Ovary (tissue), 9 donors: Measurements from ENCODE around the gene NOX5. TPM values are rescaled to one million over a fixed set of nuclear protein-coding genes. Genes with fewer than 3 reads are reported as not detected.
"Not testable (repeated sequence)": the region's sequence is repeated elsewhere in the genome, so short reads cannot be mapped to it uniquely, and the experiment has no call there.

ENCODE experiments used
- DNase-seq, 5 donors: peaks; one replicate each; pipeline ENCODE4 v3.0.0-alpha.2; 2019 to 2020
- H3K27ac ChIP-seq, 2 donors: fragments of 200-600 bp; one replicate each; pipeline versions ENCODE4 v1.5.1 to v1.8.0; 2019 to 2022
- H3K27me3 ChIP-seq: fragments of 200-600 bp; one replicate; pipeline ENCODE4 v1.8.0; 2022
- H3K36me3 ChIP-seq: fragments of 200-600 bp; sonication (generic); one replicate; pipeline ENCODE4 v1.5.1; 2019
- H3K4me1 ChIP-seq: one replicate; pipeline ENCODE4 v1.8.1; 2013; ENCODE audit warnings: mild to moderate bottlenecking, moderate library complexity; ENCODE audit not compliant: insufficient read depth
- H3K4me3 ChIP-seq: fragments of 200-600 bp; sonication (generic); one replicate; pipeline ENCODE4 v1.5.1; 2017
- H3K9me3 ChIP-seq, 2 donors: fragments of 200-600 bp in 1 of 2; sonication (generic) in 1 of 2; one replicate each; pipeline versions ENCODE4 v1.5.1 to v1.8.1; 2013 to 2019; ENCODE audit warnings: mild to moderate bottlenecking in 1 of 2, moderate library complexity in 1 of 2
- EP300 ChIP-seq: sonication (generic); formaldehyde crosslinking; IDR thresholded peaks from one replicate; pipeline ENCODE4 v1.6.1; 2017; ENCODE audit warnings: antibody characterized with exemption
- POLR2A ChIP-seq: fragments of 450-650 bp; IDR thresholded peaks from one replicate; pipeline ENCODE4 v1.6.1; 2017; ENCODE audit warnings: antibody characterized with exemption, mild to moderate bottlenecking, moderate library complexity
- WGBS, 3 donors: extraction: QIAGEN DNeasy Blood & Tissue Kit in 1 of 3; methylation state at CpG; one replicate each; pipeline versions ENCODE4 v1.1.5 to v1.1.7; 2013 to 2017; 5-methylcytosine and 5-hydroxymethylcytosine counted together
- intact Hi-C, 4 donors: fragments of 100-400 bp; cut with DNase I; formaldehyde crosslinking; loops; one replicate each; pipeline versions ENCODE4 v1.11.0 to v1.15.1; 2022 to 2023
- polyA plus RNA-seq, 2 donors: library from polyadenylated mRNA; stranded (reverse); fragments of 200-250 nt in 1 of 2; fragments of 350-450 nt in 1 of 2; fragmentation: Illumina TruSeq in 1 of 2; extraction: RNeasy Lipid Tissue Mini Kit (QIAGEN cat#74804) in 1 of 2; gene quantifications; one replicate each; pipeline ENCODE4 v1.2.3, GENCODE V29; 2013 to 2014
- total RNA-seq, 7 donors: library from RNA; depleted of rRNA in 2 of 7; stranded (reverse); fragments of >200 nt in 2 of 7; fragmentation: NEBNext Ultra II Directional in 3 of 7; extraction: Animal tissue kit (Norgen Biotek cat#: 25700) in 3 of 7; gene quantifications; one replicate each; pipeline versions ENCODE4 v1.1.0 to v1.2.4, GENCODE V29; 2016 to 2023
- TF ChIP-seq, protein P1 (sequence below), 3 donors: fragments of 450-650 bp in 2 of 3; fragments of 200-600 bp in 1 of 3; IDR thresholded peaks; one replicate each; pipeline versions ENCODE4 v1.5.1 to v1.8.0; 2016 to 2022; ENCODE audit warnings: antibody characterized with exemption in 3 of 3, mild to moderate bottlenecking in 1 of 3
- donor health status: DM: no; HTN: no; CAD: no; lungs with moderate emphysema.
- donor health status: DM: no; HTN: no; CAD: no.
- donor health status: Bipolar disorder and iron deficiency.
- donor health status: DM: yes; HTN: yes; CAD: no.
- donor health status: DM: no; HTN: no; CAD: no.
- donor health status: DM: yes; HTN: yes; CAD: no.

The NOX5 gene
- total and polyA plus RNA-seq, 9 donors: 0.10 to 1.5 (median 0.42) TPM; not detected in 1

DNA sequence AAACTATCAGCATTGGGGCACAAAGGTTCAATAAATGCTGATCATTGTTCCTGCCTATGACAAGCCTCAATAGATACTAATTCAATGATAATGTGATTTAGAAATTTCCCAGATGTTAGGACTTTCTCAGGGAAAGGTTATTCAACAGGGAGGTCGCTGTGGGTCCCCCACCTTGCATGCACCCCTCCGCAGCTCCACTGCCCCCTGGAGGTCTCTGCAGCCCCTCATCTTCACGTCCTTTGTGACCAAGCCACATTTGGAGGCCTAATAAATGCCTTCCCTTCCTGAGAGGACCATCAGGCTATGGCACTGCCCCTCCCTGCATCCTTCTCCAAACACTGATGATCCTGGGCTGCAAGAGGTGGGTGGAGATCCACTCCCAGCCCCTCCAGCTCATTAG, 50.2 kb downstream of the NOX5 start:
- Histone ChIP-seq H3K36me3 (no peaks in the 10 kb centered on the region), H3K4me3 (no peak overlapping the region), H3K9me3 (no peaks in the 10 kb centered on the region), H3K27me3 (no peaks in the 10 kb centered on the region), H3K27ac (no peak overlapping the region), H3K4me1 (no peaks in the 10 kb centered on the region)
- intact Hi-C loops: loop anchor here in 1 of 4 donors (10.0 kb wide), 1 partner anchor 200 kb away; no protein-coding TSS in a partner anchor
- DNase-seq: no peak
- TF ChIP-seq, protein P1, sequence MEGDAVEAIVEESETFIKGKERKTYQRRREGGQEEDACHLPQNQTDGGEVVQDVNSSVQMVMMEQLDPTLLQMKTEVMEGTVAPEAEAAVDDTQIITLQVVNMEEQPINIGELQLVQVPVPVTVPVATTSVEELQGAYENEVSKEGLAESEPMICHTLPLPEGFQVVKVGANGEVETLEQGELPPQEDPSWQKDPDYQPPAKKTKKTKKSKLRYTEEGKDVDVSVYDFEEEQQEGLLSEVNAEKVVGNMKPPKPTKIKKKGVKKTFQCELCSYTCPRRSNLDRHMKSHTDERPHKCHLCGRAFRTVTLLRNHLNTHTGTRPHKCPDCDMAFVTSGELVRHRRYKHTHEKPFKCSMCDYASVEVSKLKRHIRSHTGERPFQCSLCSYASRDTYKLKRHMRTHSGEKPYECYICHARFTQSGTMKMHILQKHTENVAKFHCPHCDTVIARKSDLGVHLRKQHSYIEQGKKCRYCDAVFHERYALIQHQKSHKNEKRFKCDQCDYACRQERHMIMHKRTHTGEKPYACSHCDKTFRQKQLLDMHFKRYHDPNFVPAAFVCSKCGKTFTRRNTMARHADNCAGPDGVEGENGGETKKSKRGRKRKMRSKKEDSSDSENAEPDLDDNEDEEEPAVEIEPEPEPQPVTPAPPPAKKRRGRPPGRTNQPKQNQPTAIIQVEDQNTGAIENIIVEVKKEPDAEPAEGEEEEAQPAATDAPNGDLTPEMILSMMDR (IDR thresholded peaks at IDR 0.05): no peak
- TF ChIP-seq POLR2A (no peak), EP300 (no peak)
- 73 to 87% (median 75%) methylated on average over 3 of the region's 3 CpGs for WGBS, 3 donors

DNA sequence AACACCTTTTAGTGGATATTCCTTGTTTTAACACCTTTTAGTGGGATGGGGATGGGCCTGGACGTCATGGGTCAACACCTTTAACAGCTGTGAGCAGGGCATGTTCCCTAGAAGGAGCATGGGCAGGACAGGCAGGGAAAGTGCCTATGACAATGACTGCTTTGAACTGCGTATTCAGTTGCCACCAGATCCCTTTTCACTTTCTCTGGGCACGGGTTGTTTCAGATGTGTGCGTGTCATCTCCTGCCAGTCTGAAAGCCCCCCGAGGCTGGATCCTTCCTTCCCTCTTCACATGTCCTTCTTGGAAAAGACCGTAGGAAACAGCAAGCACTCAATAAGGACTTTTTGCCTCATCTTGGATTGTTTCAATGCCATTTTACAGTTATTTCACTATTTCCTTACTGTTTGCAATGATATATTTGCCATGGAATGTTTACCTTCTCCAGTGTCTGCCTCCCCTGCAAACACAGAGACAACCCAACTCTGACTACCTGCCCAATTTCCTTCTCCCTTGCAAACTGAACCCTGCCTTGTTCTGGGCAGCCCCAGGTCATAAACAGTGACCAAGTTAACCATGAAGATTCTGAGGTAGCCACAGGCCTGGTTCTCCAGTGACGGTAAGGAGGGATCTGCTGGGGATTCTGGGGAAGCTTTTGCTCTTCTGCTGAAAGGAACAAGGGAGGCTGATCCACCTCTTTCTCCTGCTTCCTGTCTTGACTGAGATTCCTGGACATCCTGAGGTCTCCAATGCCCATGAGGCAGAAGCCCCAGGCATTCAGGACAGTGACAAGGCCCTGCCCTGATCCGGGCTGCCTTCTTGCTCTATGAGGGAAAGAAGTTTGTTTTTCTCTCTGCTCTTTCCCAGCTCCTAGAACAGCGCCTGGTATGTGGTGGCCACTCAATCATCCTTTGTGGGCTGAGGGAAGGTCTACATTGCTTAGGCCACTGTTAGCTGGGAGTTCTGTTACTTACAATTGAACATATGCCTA, 51.8 kb downstream of the NOX5 start:
- Histone ChIP-seq H3K4me1 (no peaks in the 10 kb centered on the region), H3K27me3 (no peaks in the 10 kb centered on the region), H3K4me3 (no peak overlapping the region), H3K27ac (no peak overlapping the region), H3K9me3 (no peaks in the 10 kb centered on the region), H3K36me3 (no peaks in the 10 kb centered on the region)
- TF ChIP-seq, protein P1 (IDR thresholded peaks at IDR 0.05): no peak
- TF ChIP-seq POLR2A (no peak), EP300 (no peak)
- no peak for DNase-seq
- WGBS, 3 donors: 90 to 93% (median 92%) methylated on average over 9 of the region's 9 CpGs
- intact Hi-C loops: loop anchor here in 1 of 4 donors (10.0 kb wide), 1 partner anchor 198 kb away; no protein-coding TSS in a partner anchor

DNA sequence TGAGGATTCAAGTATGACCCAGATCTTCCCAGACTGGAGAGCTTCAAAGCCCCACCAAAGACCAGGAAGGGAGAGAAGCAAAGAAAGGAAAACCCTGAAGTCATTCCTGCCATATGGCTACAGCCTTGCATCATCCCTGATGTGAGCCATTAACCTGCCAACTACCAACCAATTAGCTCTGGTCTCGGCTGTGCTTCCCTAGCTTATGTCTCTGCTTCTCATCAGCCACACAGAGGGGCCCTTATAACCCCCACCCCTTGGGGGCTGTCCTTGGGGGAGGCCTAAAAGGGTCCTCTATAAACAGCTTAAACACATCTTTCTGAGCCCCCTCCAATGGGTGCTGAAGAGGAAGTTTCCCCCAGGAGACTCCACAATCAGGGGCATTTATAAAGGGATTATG, 52.8 kb downstream of the NOX5 start:
- WGBS, 3 donors: 92 to 95% (median 94%) methylated on average over 1 of the region's 1 CpG
- H3K27me3 ChIP-seq: no peaks in the 10 kb centered on the region
- DNase-seq: no peak
- H3K4me1 ChIP-seq: no peaks in the 10 kb centered on the region
- no peaks in the 10 kb centered on the region for H3K9me3 ChIP-seq
- no peak overlapping the region for H3K27ac ChIP-seq
- intact Hi-C loops: loop anchor here in 1 of 4 donors (10.0 kb wide), 1 partner anchor 198 kb away; no protein-coding TSS in a partner anchor
- no peak overlapping the region for H3K4me3 ChIP-seq
- TF ChIP-seq POLR2A (no peak), EP300 (no peak)
- TF ChIP-seq, protein P1 (IDR thresholded peaks at IDR 0.05): no peak
- H3K36me3 ChIP-seq: no peaks in the 10 kb centered on the region

DNA sequence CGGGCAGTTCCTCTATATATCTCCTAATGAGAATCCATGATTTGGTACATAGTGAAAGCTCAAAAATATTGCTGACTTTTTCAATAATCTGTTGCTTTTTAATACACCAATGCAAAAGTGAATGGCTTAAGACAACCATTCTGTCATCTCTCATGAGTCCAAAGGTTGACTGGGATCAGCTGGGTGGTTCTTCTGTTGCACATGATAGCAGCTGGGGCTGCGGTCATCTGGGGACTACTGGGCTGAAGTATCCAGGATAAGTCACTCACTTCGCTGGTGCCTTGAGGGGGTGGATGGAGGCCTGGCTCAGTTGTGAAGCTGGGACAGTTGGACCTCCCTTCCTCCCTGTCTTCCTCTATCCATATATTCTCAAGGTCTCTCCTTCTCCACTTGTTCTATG, 53.7 kb downstream of the NOX5 start:
- intact Hi-C loops: loop anchor here in 1 of 4 donors (10.0 kb wide), 1 partner anchor 197 kb away; no protein-coding TSS in a partner anchor
- no peaks in the 10 kb centered on the region for H3K4me1 ChIP-seq
- no peaks in the 10 kb centered on the region for H3K9me3 ChIP-seq
- TF ChIP-seq EP300 (no peak), POLR2A (no peak)
- TF ChIP-seq, protein P1 (IDR thresholded peaks at IDR 0.05): no peak
- no peaks in the 10 kb centered on the region for H3K36me3 ChIP-seq
- DNase-seq: no peak
- H3K27ac ChIP-seq: no peak overlapping the region
- no peak overlapping the region for H3K4me3 ChIP-seq
- no peaks in the 10 kb centered on the region for H3K27me3 ChIP-seq
- 89 to 95% (median 92%) methylated on average over 3 of the region's 3 CpGs for WGBS, 3 donors

DNA sequence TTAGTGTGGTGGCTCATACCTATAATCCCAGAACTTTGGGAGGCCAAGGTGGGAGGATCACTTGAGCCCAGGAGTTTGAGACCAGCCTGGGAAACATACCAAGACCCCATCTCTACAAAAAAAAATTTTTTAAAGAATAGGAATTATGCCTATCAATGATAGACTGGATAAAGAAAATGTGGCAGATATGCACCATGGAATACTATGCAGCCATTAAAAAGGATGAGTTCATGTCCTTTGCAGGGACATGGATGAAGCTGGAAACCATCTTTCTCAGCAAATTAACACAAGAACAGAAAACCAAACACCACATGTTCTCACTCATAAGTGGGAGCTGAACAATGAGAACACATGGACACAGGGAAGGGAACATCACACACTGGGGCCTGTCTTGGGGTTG, 54.8 kb downstream of the NOX5 start:
- H3K4me3 ChIP-seq, H3K4me1 ChIP-seq, H3K27ac ChIP-seq, H3K9me3 ChIP-seq, H3K36me3 ChIP-seq, H3K27me3 ChIP-seq, DNase-seq: not testable (repeated sequence)
- intact Hi-C loops: loop anchor here in 1 of 4 donors (10.0 kb wide), 1 partner anchor 196 kb away; no protein-coding TSS in a partner anchor
